Testis (tissue), 2 donors: ENCODE measurements around the gene VPS35L.

Experiments
- CTCF ChIP-seq, 3 experiments: fragments of 450-650 bp in 2 of 3; fragments of 200-600 bp in 1 of 3; sonication (generic) in 1 of 3; IDR thresholded peaks; one replicate each; pipeline ENCODE4 v1.5.1; 2016 to 2019; ENCODE audit warnings: antibody characterized with exemption in 3 of 3, mild to moderate bottlenecking in 2 of 3, moderate library complexity in 1 of 3
- POLR2A ChIP-seq: fragments of 450-650 bp; IDR thresholded peaks from one replicate; pipeline ENCODE4 v1.6.1; 2017; ENCODE audit warnings: antibody characterized with exemption, mild to moderate bottlenecking, moderate library complexity

- TF ChIP-seq CTCF (IDR thresholded peaks at IDR 0.05) (no peak), POLR2A (no peak)
These were observed 31.2 kb upstream of the VPS35L start for GRCh38 chr16:19524356-19524615.
